Esophagus (tissue), 2 donors: ENCODE measurements around the gene NDUFA13. TPM values are rescaled to one million over a fixed set of nuclear protein-coding genes. Genes with fewer than 3 reads are reported as not detected.
A peak's percentile ranks its signal among the peaks of the same experiment; 100 is the strongest.

Experiments
- H3K27ac ChIP-seq, 2 donors: one replicate each; pipeline ENCODE4 v1.5.1; 2013; ENCODE audit warnings: low read depth in 2 of 2, mild to moderate bottlenecking in 2 of 2, inconsistent platforms in 1 of 2, low read length in 1 of 2, moderate library complexity in 1 of 2
- H3K27me3 ChIP-seq, 2 donors: one replicate each; pipeline ENCODE4 v1.6.1; 2013; ENCODE audit warnings: low read length in 2 of 2, control low read depth in 1 of 2, mild to moderate bottlenecking in 1 of 2; ENCODE audit not compliant: insufficient read depth in 2 of 2, control insufficient read depth in 1 of 2
- H3K36me3 ChIP-seq, 2 donors: one replicate each; pipeline ENCODE4 v1.6.1; 2013; ENCODE audit warnings: low read length in 1 of 2; ENCODE audit not compliant: control insufficient read depth in 2 of 2, insufficient read depth in 2 of 2
- H3K4me1 ChIP-seq, 2 donors: one replicate each; pipeline ENCODE4 v1.6.1; 2013; ENCODE audit warnings: low read length in 1 of 2; ENCODE audit not compliant: control insufficient read depth in 2 of 2, insufficient read depth in 2 of 2
- H3K4me3 ChIP-seq, 2 donors: one replicate each; pipeline ENCODE4 v1.5.1; 2013; ENCODE audit warnings: low read length in 2 of 2, mild to moderate bottlenecking in 2 of 2, low read depth in 1 of 2, moderate library complexity in 1 of 2
- H3K9me3 ChIP-seq, 2 donors: one replicate each; pipeline ENCODE4 v1.6.1; 2013; ENCODE audit warnings: mild to moderate bottlenecking in 2 of 2, low read depth in 1 of 2, low read length in 1 of 2, moderate library complexity in 1 of 2; ENCODE audit not compliant: control insufficient read depth in 2 of 2, insufficient read depth in 1 of 2
- WGBS, 2 donors: extraction: QIAGEN DNeasy Blood & Tissue Kit; methylation state at CpG; one replicate each; pipeline ENCODE4 v1.1.7; 2013; 5-methylcytosine and 5-hydroxymethylcytosine counted together
- polyA plus RNA-seq, 2 donors: library from polyadenylated mRNA; stranded (reverse); fragments of 200-250 nt; gene quantifications; one replicate each; pipeline ENCODE4 v1.2.3, GENCODE V29; 2013
- donor health status: healthy with polysubstance abuse.
- donor health status: Bipolar disorder and iron deficiency.

Gene NDUFA13
- polyA plus RNA-seq, 2 donors = 273 to 353 TPM

GRCh38 chr19:19480688-19481087 lies 35.3 kb upstream of the NDUFA13 start:
- Histone ChIP-seq H3K4me3 (no peak overlapping the region), H3K27me3 (no peaks in the 10 kb centered on the region), H3K4me1 (peaks cover 0 to 2% of the 10 kb centered on the region in 2 donors), H3K27ac (no peak overlapping the region), H3K36me3 (peaks cover 0 to 4% of the 10 kb centered on the region in 2 donors), H3K9me3 (no peaks in the 10 kb centered on the region)
- 69 to 74% methylated on average over 5 of the region's 5 CpGs for WGBS, 2 donors

- H3K4me3 ChIP-seq = no peak overlapping the region
- H3K9me3 ChIP-seq = no peaks in the 10 kb centered on the region
- H3K27ac ChIP-seq = no peak overlapping the region
- H3K27me3 ChIP-seq = no peaks in the 10 kb centered on the region
- H3K36me3 ChIP-seq = peaks cover 0 to 7% of the 10 kb centered on the region in 2 donors
- H3K4me1 ChIP-seq = peaks cover 0 to 8% of the 10 kb centered on the region in 2 donors
- 80 to 83% methylated on average over 19 of the region's 19 CpGs for WGBS, 2 donors
These were observed 33.0 kb upstream of the NDUFA13 start for GRCh38 chr19:19482809-19483596.

GRCh38 chr19:19485161-19485997 lies 30.6 kb upstream of the NDUFA13 start:
- peaks cover 0 to 16% of the 10 kb centered on the region in 2 donors for H3K4me1 ChIP-seq
- peak overlapping the region in 1 of 2 donors; percentile 35 for H3K27ac ChIP-seq
- H3K27me3 ChIP-seq = no peaks in the 10 kb centered on the region
- 75 to 76% methylated on average over 15 of the region's 15 CpGs for WGBS, 2 donors
- H3K36me3 ChIP-seq = peaks cover 0 to 7% of the 10 kb centered on the region in 2 donors
- H3K9me3 ChIP-seq = no peaks in the 10 kb centered on the region
- no peak overlapping the region for H3K4me3 ChIP-seq

- H3K27ac ChIP-seq = no peak overlapping the region
- H3K4me1 ChIP-seq = peaks cover 0 to 16% of the 10 kb centered on the region in 2 donors
These were observed 30.1 kb upstream of the NDUFA13 start for GRCh38 chr19:19485998-19486290.

GRCh38 chr19:19486343-19487076 lies 29.5 kb upstream of the NDUFA13 start:
- Histone ChIP-seq H3K27ac (no peak overlapping the region), H3K4me1 (peaks cover 0 to 16% of the 10 kb centered on the region in 2 donors), H3K4me3 (no peak overlapping the region), H3K36me3 (peaks cover 0 to 4% of the 10 kb centered on the region in 2 donors), H3K9me3 (no peaks in the 10 kb centered on the region), H3K27me3 (no peaks in the 10 kb centered on the region)
- 66 to 69% methylated on average over 15 of the region's 15 CpGs for WGBS, 2 donors

More at GRCh38 chr19:19485998-19486290, 30.1 kb upstream of the NDUFA13 start:
- peaks cover 0 to 4% of the 10 kb centered on the region in 2 donors for H3K36me3 ChIP-seq
- H3K9me3 ChIP-seq = no peaks in the 10 kb centered on the region
- WGBS, 2 donors = 94% methylated on average over 5 of the region's 5 CpGs
- H3K27me3 ChIP-seq = no peaks in the 10 kb centered on the region
- no peak overlapping the region for H3K4me3 ChIP-seq

- Histone ChIP-seq H3K27ac (no peak overlapping the region), H3K27me3 (no peaks in the 10 kb centered on the region), H3K4me3 (no peak overlapping the region), H3K9me3 (no peaks in the 10 kb centered on the region), H3K36me3 (peaks cover 0 to 10% of the 10 kb centered on the region in 2 donors), H3K4me1 (peaks cover 0 to 16% of the 10 kb centered on the region in 2 donors)
- WGBS, 2 donors = 52 to 69% methylated on average over 9 of the region's 9 CpGs
These were observed 28.7 kb upstream of the NDUFA13 start for GRCh38 chr19:19487077-19487949.

GRCh38 chr19:19487950-19488874 lies 27.8 kb upstream of the NDUFA13 start:
- Histone ChIP-seq H3K36me3 (peaks cover 0 to 15% of the 10 kb centered on the region in 2 donors), H3K4me3 (no peak overlapping the region), H3K4me1 (peaks cover 0 to 16% of the 10 kb centered on the region in 2 donors), H3K9me3 (no peaks in the 10 kb centered on the region), H3K27ac (peak overlapping the region; percentile 52 to 69), H3K27me3 (no peaks in the 10 kb centered on the region)
- WGBS, 2 donors = 53% methylated on average over 20 of the region's 20 CpGs
